ENCODE results near the gene CLCN3.

The CLCN3 gene

DNA sequence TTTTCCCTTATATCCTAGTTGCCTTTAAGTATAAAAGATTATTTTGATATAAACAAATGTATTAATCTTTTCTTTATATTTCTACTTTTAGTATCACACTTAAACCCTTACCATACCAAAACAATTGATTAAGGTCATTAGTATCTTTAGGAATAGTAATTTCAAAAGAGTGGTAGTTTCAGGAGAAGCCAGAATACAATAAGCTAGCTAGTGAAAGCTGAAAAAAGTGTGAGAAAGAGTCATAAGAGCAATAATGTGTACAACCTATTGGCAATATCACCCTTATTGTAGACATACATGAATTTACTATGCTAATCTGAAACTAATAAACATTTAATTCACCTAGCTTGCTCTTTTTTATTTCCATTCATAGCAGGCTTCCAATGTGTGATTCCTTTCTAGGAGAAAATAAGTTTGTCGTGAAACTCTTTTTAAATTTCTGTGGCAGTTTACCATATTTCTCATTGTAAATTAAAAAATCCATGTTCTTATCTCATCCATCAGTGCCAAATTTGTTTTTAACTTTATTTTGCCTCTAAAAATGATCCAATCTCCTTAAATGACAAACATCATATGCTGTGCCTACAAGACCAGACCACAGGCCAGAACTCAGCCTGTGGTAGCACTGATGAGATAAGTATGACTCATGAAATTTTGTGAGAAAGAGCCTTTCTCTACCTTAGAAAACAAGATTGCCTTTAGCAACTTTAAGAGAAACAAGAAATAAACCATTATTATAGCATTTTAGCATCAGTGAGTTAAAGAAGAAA, 16.1 kb upstream of the CLCN3 start:
- POLR2A ChIA-PET = no interaction called here
- H3K4me3 ChIP-seq (ENCODE audit: low read depth, low read length) = no peak overlapping the region
- CTCF ChIA-PET = interaction anchor here (1.2 kb wide), 1 partner anchor 9 kb away, joined by 6 read pairs; the partner anchor contains the start of gene NEK1
- no peak for DNase-seq (ENCODE audit: low read depth, low spot score)
- TF ChIP-seq, protein P1, sequence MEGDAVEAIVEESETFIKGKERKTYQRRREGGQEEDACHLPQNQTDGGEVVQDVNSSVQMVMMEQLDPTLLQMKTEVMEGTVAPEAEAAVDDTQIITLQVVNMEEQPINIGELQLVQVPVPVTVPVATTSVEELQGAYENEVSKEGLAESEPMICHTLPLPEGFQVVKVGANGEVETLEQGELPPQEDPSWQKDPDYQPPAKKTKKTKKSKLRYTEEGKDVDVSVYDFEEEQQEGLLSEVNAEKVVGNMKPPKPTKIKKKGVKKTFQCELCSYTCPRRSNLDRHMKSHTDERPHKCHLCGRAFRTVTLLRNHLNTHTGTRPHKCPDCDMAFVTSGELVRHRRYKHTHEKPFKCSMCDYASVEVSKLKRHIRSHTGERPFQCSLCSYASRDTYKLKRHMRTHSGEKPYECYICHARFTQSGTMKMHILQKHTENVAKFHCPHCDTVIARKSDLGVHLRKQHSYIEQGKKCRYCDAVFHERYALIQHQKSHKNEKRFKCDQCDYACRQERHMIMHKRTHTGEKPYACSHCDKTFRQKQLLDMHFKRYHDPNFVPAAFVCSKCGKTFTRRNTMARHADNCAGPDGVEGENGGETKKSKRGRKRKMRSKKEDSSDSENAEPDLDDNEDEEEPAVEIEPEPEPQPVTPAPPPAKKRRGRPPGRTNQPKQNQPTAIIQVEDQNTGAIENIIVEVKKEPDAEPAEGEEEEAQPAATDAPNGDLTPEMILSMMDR (IDR thresholded peaks at IDR 0.05; ENCODE audit: insufficient read depth, low read length, missing control alignments) = no peak

DNA sequence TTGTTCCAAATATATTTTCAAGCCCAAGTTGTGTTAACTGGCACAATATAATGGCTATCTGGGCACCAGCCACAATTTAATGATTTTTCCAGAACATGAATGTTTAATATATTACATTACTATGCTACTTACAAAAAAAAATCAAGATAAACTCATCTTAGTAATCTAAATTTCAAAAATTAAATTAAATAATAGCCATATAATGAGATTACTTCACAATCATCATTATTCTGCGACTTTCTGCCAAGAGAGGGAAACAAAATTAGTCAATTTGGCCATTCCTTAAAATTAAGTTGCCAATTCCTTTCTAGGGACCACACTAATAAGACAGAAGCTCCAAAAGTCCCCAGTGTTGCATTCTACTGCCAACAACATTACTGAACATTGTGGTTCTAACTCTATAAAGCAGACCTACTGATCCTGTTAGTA, 15.5 kb upstream of the CLCN3 start:
- H3K4me3 ChIP-seq (ENCODE audit: low read depth, low read length) = no peak overlapping the region
- TF ChIP-seq, protein P1 (IDR thresholded peaks at IDR 0.05; ENCODE audit: insufficient read depth, low read length, missing control alignments) = no peak
- POLR2A ChIA-PET = no interaction called here
- CTCF ChIA-PET = interaction anchor here (1.4 kb wide), 1 partner anchor 10 kb away, joined by 6 read pairs; no protein-coding TSS in a partner anchor
- DNase-seq (ENCODE audit: low read depth, low spot score) = no peak

DNA sequence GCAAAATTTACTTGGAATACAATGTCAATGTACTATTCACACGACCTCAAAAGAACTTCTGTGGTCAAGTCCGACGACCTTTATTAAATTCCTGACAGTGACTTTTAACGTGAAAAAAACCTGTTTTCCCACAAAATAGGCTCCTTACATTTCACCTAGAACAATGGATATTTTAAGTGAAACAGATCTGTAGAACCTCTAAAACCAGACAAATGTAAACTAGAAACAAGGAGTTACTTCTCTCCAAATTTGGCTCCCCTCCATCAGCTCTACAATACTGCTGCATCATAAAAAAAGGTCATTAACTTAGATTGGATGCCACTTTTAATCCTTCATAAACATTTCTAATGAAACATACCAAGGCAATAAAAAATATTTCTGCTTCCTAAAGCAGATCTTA, 9.2 kb upstream of the CLCN3 start:
- H3K4me3 ChIP-seq (ENCODE audit: low read depth, low read length) = peak overlapping the region; percentile 90
- CTCF ChIA-PET = interaction anchor here (0.7 to 1.9 kb wide), 3 partner anchors 45 to 113 kb away, joined by 3 to 6 read pairs (median 3); no protein-coding TSS in a partner anchor

DNA sequence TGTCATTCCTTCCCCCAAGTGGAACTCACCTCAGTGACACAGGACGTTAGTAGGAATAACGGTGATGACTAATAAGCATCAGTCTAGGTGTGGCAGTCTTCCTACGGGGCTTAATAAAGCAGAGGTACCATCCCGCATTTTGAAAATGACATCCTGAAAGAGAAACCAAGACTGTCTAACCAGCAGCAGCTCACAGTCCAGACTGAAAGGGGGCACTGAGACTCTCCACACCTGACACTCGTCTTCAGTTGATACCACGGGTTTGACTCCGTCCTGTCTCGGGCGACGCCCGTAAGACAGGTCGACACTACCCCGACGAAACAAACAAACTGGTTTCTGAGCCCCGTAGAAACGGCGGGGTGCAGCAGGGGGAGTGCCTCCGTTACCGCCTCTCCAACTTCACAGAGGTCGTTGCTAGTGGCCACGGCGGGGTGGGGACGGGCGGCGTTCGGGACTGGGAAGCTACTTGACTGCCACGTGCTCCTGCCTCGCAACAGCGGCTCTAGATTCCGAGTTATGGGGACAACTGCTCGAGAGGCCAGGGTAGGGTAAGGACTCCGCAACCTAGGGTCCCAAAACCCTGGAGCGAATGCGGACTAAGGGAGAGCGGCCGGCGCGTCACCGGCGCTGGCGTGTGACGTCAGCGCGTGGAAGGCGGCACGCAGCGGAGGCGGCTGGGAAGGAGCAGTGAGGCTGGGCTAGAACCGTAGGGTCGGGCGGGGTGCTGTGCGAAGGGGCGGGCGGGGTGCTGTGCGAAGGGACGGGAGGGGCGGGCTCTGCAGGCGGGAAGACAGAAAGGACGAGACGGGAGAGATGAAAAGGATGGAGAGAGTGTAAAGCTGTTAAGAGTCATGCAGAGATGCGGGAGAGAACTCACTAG, 8.1 kb upstream of the CLCN3 start, which contains the start of gene NEK1:
NEK1 (minus strand) TSS at position 593 of the 880 bp plus-strand sequence. CDS start 9,953 bp downstream, outside the sequence.
- TF ChIP-seq, protein P1 (IDR thresholded peaks at IDR 0.05; ENCODE audit: insufficient read depth, low read length, missing control alignments) = no peak
- POLR2A ChIA-PET = interaction anchor here (1.9 kb wide), 1 partner anchor 28 kb away, joined by 4 read pairs; no protein-coding TSS in a partner anchor
- peak within 1 kb of the TSS; percentile 90 for H3K4me3 ChIP-seq (ENCODE audit: low read depth, low read length)
- CTCF ChIA-PET = interaction anchor here (0.7 to 3.0 kb wide), 29 partner anchors 8 to 479 kb away, joined by 3 to 27 read pairs (median 5); partner anchors contain the start of genes AADAT and HPF1
- DNase-seq (ENCODE audit: low read depth, low spot score) = no peak

More for the DNA sequence above, 9.2 kb upstream of the CLCN3 start:
- TF ChIP-seq, protein P1 (IDR thresholded peaks at IDR 0.05; ENCODE audit: insufficient read depth, low read length, missing control alignments) = no peak
- no peak for DNase-seq (ENCODE audit: low read depth, low spot score)
- POLR2A ChIA-PET = no interaction called here

DNA sequence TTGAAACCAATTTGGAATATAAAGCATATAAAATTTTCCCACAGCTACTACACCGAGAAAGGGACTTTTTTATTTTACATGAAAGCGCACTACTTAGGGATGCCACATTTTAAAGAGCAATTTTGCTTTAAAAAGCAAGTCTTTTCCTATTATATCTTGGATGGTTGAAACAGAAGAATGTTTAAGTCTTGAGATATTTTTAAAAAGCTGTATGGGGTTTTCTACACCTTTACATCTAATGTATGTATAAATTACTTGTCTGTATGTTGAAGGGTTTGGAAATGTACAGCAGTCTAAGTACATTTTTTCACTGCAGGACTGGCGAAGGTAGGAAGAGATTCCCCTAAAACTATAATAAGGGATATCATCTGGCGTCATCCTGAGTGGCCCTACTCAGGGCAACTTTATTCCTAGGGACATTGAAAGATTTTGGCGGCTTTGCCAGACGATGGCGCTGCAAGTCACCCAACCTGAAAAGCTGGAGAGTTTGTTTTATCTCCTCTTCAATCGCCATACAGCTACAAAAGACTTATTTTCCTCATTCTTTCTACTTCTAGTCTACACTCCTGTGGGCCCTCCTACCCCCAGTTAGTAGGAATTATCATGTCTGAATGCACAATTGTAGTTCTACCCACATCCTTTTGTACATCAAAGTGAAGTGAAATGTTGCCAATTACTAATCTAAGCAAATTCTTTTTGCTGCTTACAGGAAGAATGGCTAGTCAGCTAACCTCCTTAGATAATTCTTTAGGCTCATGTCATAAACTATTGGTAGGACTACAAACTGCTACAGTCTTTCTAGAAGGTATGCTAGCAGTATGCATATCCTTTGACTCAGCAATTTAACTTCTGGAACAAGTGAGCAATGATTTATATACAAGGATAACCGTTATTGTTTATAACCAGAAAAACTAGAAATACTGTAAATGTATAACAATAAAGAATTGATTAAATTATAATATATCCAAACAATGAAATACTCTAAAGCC, 7.2 kb upstream of the CLCN3 start:
- DNase-seq (ENCODE audit: low read depth, low spot score) = no peak
- TF ChIP-seq, protein P1 (IDR thresholded peaks at IDR 0.05; ENCODE audit: insufficient read depth, low read length, missing control alignments) = peak; percentile 69
- CTCF ChIA-PET = interaction anchor here (0.6 to 3.0 kb wide), 37 partner anchors 8 to 478 kb away, joined by 3 to 27 read pairs (median 5); partner anchors contain the start of genes AADAT and HPF1
- peak overlapping the region; percentile 90 for H3K4me3 ChIP-seq (ENCODE audit: low read depth, low read length)
- POLR2A ChIA-PET = interaction anchor here (1.9 kb wide), 1 partner anchor 27 kb away, joined by 4 read pairs; no protein-coding TSS in a partner anchor
